ENCODE results near the gene PSAT1. TPM values are rescaled to one million over a fixed set of nuclear protein-coding genes. Genes with fewer than 3 reads are reported as not detected.
A peak's percentile ranks its signal among the peaks of the same experiment; 100 is the strongest.

The PSAT1 gene
- total RNA-seq, 2 donors from 2014 or later, result 2.5 to 18.6 TPM

GRCh38 chr9:78354989-78355388, 58.1 kb downstream of the PSAT1 start:
- DNase-seq (ENCODE audit: low spot score), result no peak
- intact Hi-C loops (cut with DNase I), result no loop called here

- DNase-seq (ENCODE audit: low spot score), result no peak
- intact Hi-C loops (cut with DNase I), result no loop called here
Measured at GRCh38 chr9:78356634-78357033, 59.7 kb downstream of the PSAT1 start.

- intact Hi-C loops (cut with DNase I), result no loop called here
- DNase-seq (ENCODE audit: low spot score), result no peak
Measured at GRCh38 chr9:78357165-78357873, 60.4 kb downstream of the PSAT1 start.

- no peak for DNase-seq (ENCODE audit: low spot score)
- intact Hi-C loops (cut with DNase I), result no loop called here
Measured at GRCh38 chr9:78358329-78359051, 61.6 kb downstream of the PSAT1 start.

- DNase-seq (ENCODE audit: low spot score), result no peak
- intact Hi-C loops (cut with DNase I), result loop anchor here in 1 of 2 donors (5.0 kb wide), 1 partner anchor 1501 kb away; no protein-coding TSS in a partner anchor
Measured at GRCh38 chr9:78363221-78363620, 66.3 kb downstream of the PSAT1 start.

GRCh38 chr9:78365748-78366697, 69.1 kb downstream of the PSAT1 start:
- intact Hi-C loops (cut with DNase I), result no loop called here

GRCh38 chr9:78366827-78367226, 69.9 kb downstream of the PSAT1 start:
- DNase-seq (ENCODE audit: low spot score), result no peak
- intact Hi-C loops (cut with DNase I), result no loop called here

More at GRCh38 chr9:78365748-78366697, 69.1 kb downstream of the PSAT1 start:
- DNase-seq (ENCODE audit: low spot score), result no peak

GRCh38 chr9:78368236-78368635, 71.3 kb downstream of the PSAT1 start:
- intact Hi-C loops (cut with DNase I), result no loop called here

GRCh38 chr9:78369639-78370219, 72.8 kb downstream of the PSAT1 start:
- peak; percentile 85 for DNase-seq (ENCODE audit: low spot score)
- intact Hi-C loops (cut with DNase I), result loop anchor here in 1 of 2 donors (10.0 kb wide), 1 partner anchor 105 kb away; no protein-coding TSS in a partner anchor

More at GRCh38 chr9:78368236-78368635, 71.3 kb downstream of the PSAT1 start:
- DNase-seq (ENCODE audit: low spot score), result no peak

GRCh38 chr9:78370991-78371390, 74.1 kb downstream of the PSAT1 start:
- no peak for DNase-seq (ENCODE audit: low spot score)
- intact Hi-C loops (cut with DNase I), result loop anchor here in 1 of 2 donors (10.0 kb wide), 1 partner anchor 106 kb away; no protein-coding TSS in a partner anchor

- intact Hi-C loops (cut with DNase I), result loop anchor here in 1 of 2 donors (10.0 kb wide), 1 partner anchor 107 kb away; no protein-coding TSS in a partner anchor
- no peak for DNase-seq (ENCODE audit: low spot score)
Measured at GRCh38 chr9:78371981-78372380, 75.1 kb downstream of the PSAT1 start.

Other genes starting within 250 kb of the PSAT1 start
- gene CEP78, start 61.0 kb upstream of the PSAT1 start, total RNA-seq, result 10 to 100 TPM in 1 of 2 donors, 1 to 10 TPM in 1; 9.9 to 11.8 TPM

Data from posterior vena cava (tissue), 2 donors.